Esophagus muscularis mucosa (tissue), 4 donors: Measurements from ENCODE around the gene SERPINA12. TPM values are rescaled to one million over a fixed set of nuclear protein-coding genes. Genes with fewer than 3 reads are reported as not detected.

ENCODE experiments used
- DNase-seq: peaks from one replicate; pipeline ENCODE4 v3.0.0-alpha.2; 2017; ENCODE audit errors: extremely low spot score
- H3K27ac ChIP-seq, 4 donors: fragments of 200-600 bp; sonication (generic); replicated peaks in 1 of 4; 1 replicate in 3 of 4; 2 replicates in 1 of 4; pipeline ENCODE4 v1.5.1; 2016 to 2019; ENCODE audit warnings: mild to moderate bottlenecking in 1 of 4
- H3K27me3 ChIP-seq, 4 donors: fragments of 200-600 bp; sonication (generic); one replicate each; pipeline versions ENCODE4 v1.5.1 to v1.6.0; 2016 to 2019
- H3K36me3 ChIP-seq, 4 donors: fragments of 200-600 bp; sonication (generic); one replicate each; pipeline ENCODE4 v1.5.1; 2016 to 2019
- H3K4me1 ChIP-seq, 4 donors: fragments of 200-600 bp; sonication (generic); one replicate each; pipeline ENCODE4 v1.5.1; 2016 to 2019
- H3K4me3 ChIP-seq, 4 donors: fragments of 200-600 bp; sonication (generic); 1 replicate in 2 of 4; 2 replicates in 2 of 4; pipeline ENCODE4 v1.5.1; 2016 to 2019; ENCODE audit warnings: mild to moderate bottlenecking in 4 of 4, moderate library complexity in 1 of 4
- H3K9me3 ChIP-seq, 4 donors: fragments of 200-600 bp; sonication (generic); 1 replicate in 3 of 4; 2 replicates in 1 of 4; pipeline ENCODE4 v1.5.1; 2016 to 2019
- EP300 ChIP-seq: sonication (generic); formaldehyde crosslinking; IDR thresholded peaks from one replicate; pipeline ENCODE4 v1.6.1; 2017; ENCODE audit warnings: antibody characterized with exemption
- POLR2A ChIP-seq: fragments of 450-650 bp; IDR thresholded peaks from one replicate; pipeline ENCODE4 v1.6.1; 2017; ENCODE audit warnings: antibody characterized with exemption, moderate library complexity, mild to moderate bottlenecking, low read depth
- POLR2AphosphoS5 ChIP-seq, 2 donors: sonication (generic); formaldehyde crosslinking; IDR thresholded peaks; one replicate each; pipeline ENCODE4 v1.6.1; 2017; ENCODE audit warnings: antibody characterized with exemption in 2 of 2
- WGBS: methylation state at CpG from one replicate; pipeline ENCODE4 v1.1.5; 2018; 5-methylcytosine and 5-hydroxymethylcytosine counted together
- intact Hi-C: fragments of 100-400 bp; cut with DNase I; formaldehyde crosslinking; loops from one replicate; pipeline ENCODE4 v1.15.1; 2023
- total RNA-seq, 4 donors: library from RNA; depleted of rRNA; stranded (reverse); fragments of >200 nt; gene quantifications; one replicate each; pipeline versions ENCODE4 v1.1.0 to v1.2.1, GENCODE V29; 2016
- TF ChIP-seq, protein P1 (sequence below), 3 experiments: fragments of 200-600 bp in 2 of 3; fragments of 450-650 bp in 1 of 3; sonication (generic) in 2 of 3; IDR thresholded peaks; one replicate each; pipeline ENCODE4 v1.5.1; 2017 to 2019; ENCODE audit warnings: antibody characterized with exemption in 3 of 3, mild to moderate bottlenecking in 2 of 3, moderate library complexity in 1 of 3

SERPINA12 gene
- total RNA-seq, 4 donors from 2014 or later = not detected

DNA sequence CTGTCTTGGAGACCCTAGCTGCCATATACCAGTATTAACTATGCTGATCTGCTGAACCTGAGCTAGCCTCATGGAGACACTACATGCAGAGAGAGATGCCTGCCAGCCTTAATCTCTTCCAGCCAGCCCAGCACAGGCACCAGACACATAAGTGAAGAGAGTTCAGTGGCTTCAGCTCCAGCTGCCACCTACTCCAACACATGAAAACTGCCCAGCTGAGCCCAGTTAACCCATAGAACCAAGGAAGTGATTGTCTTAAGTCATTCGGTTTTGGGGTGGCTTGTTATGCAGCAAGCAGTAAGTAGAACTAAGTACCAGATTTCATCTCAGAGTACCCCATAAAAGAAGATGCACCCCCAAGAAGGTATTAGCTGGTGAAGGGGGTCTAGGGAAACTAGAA is 64.3 kb downstream of the SERPINA12 start:
- no peak for TF ChIP-seq POLR2A
- TF ChIP-seq EP300 = no peak
- TF ChIP-seq, protein P1, sequence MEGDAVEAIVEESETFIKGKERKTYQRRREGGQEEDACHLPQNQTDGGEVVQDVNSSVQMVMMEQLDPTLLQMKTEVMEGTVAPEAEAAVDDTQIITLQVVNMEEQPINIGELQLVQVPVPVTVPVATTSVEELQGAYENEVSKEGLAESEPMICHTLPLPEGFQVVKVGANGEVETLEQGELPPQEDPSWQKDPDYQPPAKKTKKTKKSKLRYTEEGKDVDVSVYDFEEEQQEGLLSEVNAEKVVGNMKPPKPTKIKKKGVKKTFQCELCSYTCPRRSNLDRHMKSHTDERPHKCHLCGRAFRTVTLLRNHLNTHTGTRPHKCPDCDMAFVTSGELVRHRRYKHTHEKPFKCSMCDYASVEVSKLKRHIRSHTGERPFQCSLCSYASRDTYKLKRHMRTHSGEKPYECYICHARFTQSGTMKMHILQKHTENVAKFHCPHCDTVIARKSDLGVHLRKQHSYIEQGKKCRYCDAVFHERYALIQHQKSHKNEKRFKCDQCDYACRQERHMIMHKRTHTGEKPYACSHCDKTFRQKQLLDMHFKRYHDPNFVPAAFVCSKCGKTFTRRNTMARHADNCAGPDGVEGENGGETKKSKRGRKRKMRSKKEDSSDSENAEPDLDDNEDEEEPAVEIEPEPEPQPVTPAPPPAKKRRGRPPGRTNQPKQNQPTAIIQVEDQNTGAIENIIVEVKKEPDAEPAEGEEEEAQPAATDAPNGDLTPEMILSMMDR (IDR thresholded peaks at IDR 0.05) = no peak
- no peak for TF ChIP-seq POLR2AphosphoS5 (IDR thresholded peaks at IDR 0.05)
- no peaks in the 10 kb centered on the region for H3K9me3 ChIP-seq
- 77% methylated on average over 1 of the region's 1 CpG for WGBS

DNA sequence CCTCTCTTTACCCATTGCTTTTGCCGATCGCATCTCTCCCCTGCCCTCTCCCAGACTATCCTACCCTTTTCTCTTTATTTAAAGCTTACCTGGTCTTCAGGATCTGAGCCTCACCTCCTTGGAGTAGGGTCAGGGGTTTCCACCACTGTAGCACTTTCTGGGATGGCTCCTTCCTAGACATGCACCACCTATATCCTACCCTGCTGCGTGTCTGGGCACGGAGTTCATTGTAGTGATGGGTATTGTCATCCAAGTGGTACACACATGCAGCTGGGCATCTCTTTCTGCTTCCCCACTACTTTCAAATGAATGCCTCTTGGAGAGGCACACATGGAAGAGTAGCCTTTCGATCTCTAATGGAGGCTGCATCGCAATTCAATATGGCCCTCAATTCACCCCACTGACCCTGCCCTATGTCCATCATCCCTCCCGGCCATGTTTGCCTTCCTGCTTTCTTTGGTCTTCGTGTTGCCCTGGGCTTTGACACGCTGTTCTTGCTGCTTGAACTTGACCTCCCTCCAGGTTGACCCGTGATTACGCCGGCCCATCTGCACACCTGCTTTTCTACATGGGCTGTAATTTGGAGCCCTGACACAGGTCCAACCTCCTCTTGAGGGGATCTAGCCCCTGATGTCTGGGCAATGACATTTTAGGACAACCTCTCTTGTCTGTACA is 67.6 kb downstream of the SERPINA12 start:
- TF ChIP-seq, protein P1 (IDR thresholded peaks at IDR 0.05) = no peak
- TF ChIP-seq POLR2A = no peak
- no peak for TF ChIP-seq POLR2AphosphoS5 (IDR thresholded peaks at IDR 0.05)
- TF ChIP-seq EP300 = no peak
- Histone ChIP-seq H3K36me3 (no peaks in the 10 kb centered on the region), H3K4me3 (no peak overlapping the region), H3K9me3 (no peaks in the 10 kb centered on the region), H3K27me3 (peaks cover 0 to 41% (median 0%) of the 10 kb centered on the region in 4 donors), H3K4me1 (no peaks in the 10 kb centered on the region), H3K27ac (no peak overlapping the region)
- WGBS = 86% methylated on average over 12 of the region's 12 CpGs
- DNase-seq = peak; percentile 72
- intact Hi-C loops = no loop called here

More for the DNA sequence above, 64.3 kb downstream of the SERPINA12 start:
- Histone ChIP-seq H3K27ac (no peak overlapping the region), H3K4me3 (no peak overlapping the region), H3K27me3 (peaks cover 0 to 36% (median 0%) of the 10 kb centered on the region in 4 donors), H3K36me3 (no peaks in the 10 kb centered on the region), H3K4me1 (peaks cover 0 to 6% (median 3%) of the 10 kb centered on the region in 4 donors)
- DNase-seq = peak; percentile 88
- intact Hi-C loops = no loop called here

DNA sequence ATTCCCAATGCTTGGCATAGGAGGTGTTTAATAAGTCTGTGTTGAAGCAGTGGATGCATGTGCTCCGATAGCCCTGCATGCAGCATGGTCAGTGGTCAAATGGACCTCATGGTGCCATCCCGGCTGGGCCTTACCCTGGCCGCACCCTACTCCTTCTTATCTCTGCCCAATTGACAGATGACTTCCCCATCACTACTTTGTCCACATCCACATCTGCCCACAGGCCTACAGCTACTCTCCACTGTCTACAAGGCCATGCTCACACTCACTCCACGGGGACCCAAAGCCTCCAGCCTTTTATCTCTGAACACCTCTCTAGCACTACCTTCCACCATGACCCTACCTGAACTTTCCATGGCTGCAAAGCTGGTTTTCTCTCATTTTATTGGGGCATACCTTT is 68.1 kb downstream of the SERPINA12 start:
- no peak overlapping the region for H3K4me3 ChIP-seq
- TF ChIP-seq, protein P1 (IDR thresholded peaks at IDR 0.05) = no peak
- TF ChIP-seq EP300 (no peak), POLR2AphosphoS5 (IDR thresholded peaks at IDR 0.05) (no peak), POLR2A (no peak)
- WGBS = 87% methylated on average over 4 of the region's 4 CpGs
- H3K4me1 ChIP-seq = no peaks in the 10 kb centered on the region
- peaks cover 0 to 45% (median 0%) of the 10 kb centered on the region in 4 donors for H3K27me3 ChIP-seq
- DNase-seq = peak; percentile 64
- H3K27ac ChIP-seq = no peak overlapping the region
- intact Hi-C loops = no loop called here
- H3K36me3 ChIP-seq = no peaks in the 10 kb centered on the region
- H3K9me3 ChIP-seq = no peaks in the 10 kb centered on the region

DNA sequence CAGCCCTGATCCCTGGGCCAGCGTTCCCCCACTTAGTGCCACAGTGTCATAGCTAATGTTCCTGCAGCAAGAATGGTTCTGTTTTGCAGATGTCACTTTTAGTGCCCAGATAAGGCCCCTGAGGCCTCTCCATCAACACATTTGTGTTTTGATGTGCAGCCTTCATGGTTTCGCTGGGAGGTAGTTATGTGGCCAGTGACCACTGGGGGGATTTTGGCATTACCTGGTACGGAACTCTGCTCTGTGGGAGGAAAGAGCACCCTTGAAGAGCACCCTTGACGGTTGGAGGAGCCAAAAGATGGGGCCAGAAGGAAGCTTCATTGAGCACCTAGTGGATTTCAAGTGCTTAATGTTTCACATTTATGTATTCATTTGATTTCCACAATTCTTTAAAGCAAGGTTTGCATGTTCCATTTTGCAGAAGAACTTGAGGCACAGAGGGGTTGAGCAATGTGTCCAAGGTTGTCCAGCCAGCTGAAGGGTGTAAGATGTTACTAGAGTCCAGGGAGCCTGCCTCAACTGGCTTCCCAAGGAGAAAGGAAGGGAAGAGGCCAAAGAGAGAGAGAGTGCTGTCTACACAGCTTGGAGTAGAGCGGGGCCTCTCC is 69.7 kb downstream of the SERPINA12 start:
- H3K27me3 ChIP-seq = peaks cover 0 to 52% (median 0%) of the 10 kb centered on the region in 4 donors
- intact Hi-C loops = no loop called here
- no peak overlapping the region for H3K27ac ChIP-seq
- no peak overlapping the region for H3K4me3 ChIP-seq
- peak; percentile 81 for DNase-seq
- H3K9me3 ChIP-seq = no peaks in the 10 kb centered on the region
- no peaks in the 10 kb centered on the region for H3K4me1 ChIP-seq
- H3K36me3 ChIP-seq = no peaks in the 10 kb centered on the region
- 71% methylated on average over 5 of the region's 5 CpGs for WGBS
- TF ChIP-seq, protein P1 (IDR thresholded peaks at IDR 0.05) = no peak
- TF ChIP-seq POLR2AphosphoS5 (IDR thresholded peaks at IDR 0.05) = no peak
- no peak for TF ChIP-seq EP300
- TF ChIP-seq POLR2A = no peak

Other genes starting within 250 kb of the SERPINA12 start
- not detected for gene SERPINA10, start 216.2 kb downstream of the SERPINA12 start, total RNA-seq
- gene SERPINA6, start 186.1 kb downstream of the SERPINA12 start, total RNA-seq = not detected
- gene SERPINA2, start 142.8 kb downstream of the SERPINA12 start, total RNA-seq = not detected
- gene SERPINA1, start 120.9 kb downstream of the SERPINA12 start, total RNA-seq = 10 to 100 TPM in 1 of 4 donors, 1 to 10 TPM in 3; 1.7 to 20.2 (median 2.2) TPM
- not detected for gene SERPINA11, start 56.7 kb downstream of the SERPINA12 start, total RNA-seq
- not detected for gene SERPINA9, start 33.3 kb downstream of the SERPINA12 start, total RNA-seq
- gene SERPINA4, start 52.0 kb upstream of the SERPINA12 start, total RNA-seq = not detected
- 1 to 10 TPM; 2.1 to 5.1 (median 3.7) TPM for gene SERPINA5, start 72.0 kb upstream of the SERPINA12 start, total RNA-seq
- gene SERPINA3, start 102.9 kb upstream of the SERPINA12 start, total RNA-seq = 100 to 1,000 TPM in 3 of 4 donors, 10 to 100 TPM in 1; 71.8 to 284 (median 255) TPM